Stomach (tissue), 4 donors: ENCODE data around the gene ACP1.

Source experiments
- EP300 ChIP-seq: sonication (generic); formaldehyde crosslinking; IDR thresholded peaks from one replicate; pipeline ENCODE4 v1.6.1; 2017; ENCODE audit warnings: antibody characterized with exemption
- POLR2A ChIP-seq, 4 donors: fragments of 450-650 bp; IDR thresholded peaks; one replicate each; pipeline ENCODE4 v1.6.1; 2016; ENCODE audit warnings: antibody characterized with exemption in 4 of 4, control low read depth in 2 of 4, mild to moderate bottlenecking in 1 of 4, moderate library complexity in 1 of 4
- POLR2AphosphoS5 ChIP-seq, 3 donors: sonication (generic); formaldehyde crosslinking; IDR thresholded peaks; one replicate each; pipeline ENCODE4 v1.6.1; 2016; ENCODE audit warnings: antibody characterized with exemption in 3 of 3
- TF ChIP-seq, protein P1 (sequence below), 7 experiments: fragments of 450-650 bp in 4 of 7; fragments of 200-600 bp in 3 of 7; sonication (generic) in 3 of 7; IDR thresholded peaks; one replicate each; pipeline ENCODE4 v1.5.1; 2016 to 2019; ENCODE audit warnings: antibody characterized with exemption in 7 of 7, control low read depth in 2 of 7, mild to moderate bottlenecking in 1 of 7

DNA sequence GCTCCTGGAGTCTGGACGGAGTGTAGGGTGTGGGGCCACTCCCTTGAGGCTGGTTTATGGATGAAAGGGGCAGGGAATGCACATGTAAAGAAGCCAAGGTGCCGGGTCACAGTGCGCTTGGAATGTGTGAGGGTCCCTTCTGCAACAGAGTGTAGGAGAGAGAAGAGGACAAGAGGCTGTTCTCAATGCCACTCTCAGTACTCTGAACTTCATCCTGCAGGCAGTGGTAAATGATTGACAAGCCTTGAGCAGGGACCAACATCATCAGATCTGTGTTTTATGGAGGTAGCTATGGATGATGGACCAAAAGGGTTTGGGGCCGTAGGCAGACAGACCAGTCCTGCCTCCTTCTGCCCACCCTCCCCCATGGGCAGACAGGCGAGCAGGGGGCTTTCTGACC is 30.3 kb downstream of the ACP1 start:
- TF ChIP-seq, protein P1, sequence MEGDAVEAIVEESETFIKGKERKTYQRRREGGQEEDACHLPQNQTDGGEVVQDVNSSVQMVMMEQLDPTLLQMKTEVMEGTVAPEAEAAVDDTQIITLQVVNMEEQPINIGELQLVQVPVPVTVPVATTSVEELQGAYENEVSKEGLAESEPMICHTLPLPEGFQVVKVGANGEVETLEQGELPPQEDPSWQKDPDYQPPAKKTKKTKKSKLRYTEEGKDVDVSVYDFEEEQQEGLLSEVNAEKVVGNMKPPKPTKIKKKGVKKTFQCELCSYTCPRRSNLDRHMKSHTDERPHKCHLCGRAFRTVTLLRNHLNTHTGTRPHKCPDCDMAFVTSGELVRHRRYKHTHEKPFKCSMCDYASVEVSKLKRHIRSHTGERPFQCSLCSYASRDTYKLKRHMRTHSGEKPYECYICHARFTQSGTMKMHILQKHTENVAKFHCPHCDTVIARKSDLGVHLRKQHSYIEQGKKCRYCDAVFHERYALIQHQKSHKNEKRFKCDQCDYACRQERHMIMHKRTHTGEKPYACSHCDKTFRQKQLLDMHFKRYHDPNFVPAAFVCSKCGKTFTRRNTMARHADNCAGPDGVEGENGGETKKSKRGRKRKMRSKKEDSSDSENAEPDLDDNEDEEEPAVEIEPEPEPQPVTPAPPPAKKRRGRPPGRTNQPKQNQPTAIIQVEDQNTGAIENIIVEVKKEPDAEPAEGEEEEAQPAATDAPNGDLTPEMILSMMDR (IDR thresholded peaks at IDR 0.05), result no peak
- TF ChIP-seq POLR2AphosphoS5 (IDR thresholded peaks at IDR 0.05) (no peak), EP300 (no peak), POLR2A (IDR thresholded peaks at IDR 0.05) (no peak)
